HG03342 (cell line): Measurements from ENCODE around the gene MRPS9.

ENCODE experiments used
- ATAC-seq: cut with Tn5 transposase; IDR thresholded peaks from one replicate; pipeline ENCODE4 v1.9.1; 2021; ENCODE audit warnings: mild to moderate bottlenecking, moderate library complexity; ENCODE audit not compliant: unreplicated experiment

MRPS9 gene

DNA sequence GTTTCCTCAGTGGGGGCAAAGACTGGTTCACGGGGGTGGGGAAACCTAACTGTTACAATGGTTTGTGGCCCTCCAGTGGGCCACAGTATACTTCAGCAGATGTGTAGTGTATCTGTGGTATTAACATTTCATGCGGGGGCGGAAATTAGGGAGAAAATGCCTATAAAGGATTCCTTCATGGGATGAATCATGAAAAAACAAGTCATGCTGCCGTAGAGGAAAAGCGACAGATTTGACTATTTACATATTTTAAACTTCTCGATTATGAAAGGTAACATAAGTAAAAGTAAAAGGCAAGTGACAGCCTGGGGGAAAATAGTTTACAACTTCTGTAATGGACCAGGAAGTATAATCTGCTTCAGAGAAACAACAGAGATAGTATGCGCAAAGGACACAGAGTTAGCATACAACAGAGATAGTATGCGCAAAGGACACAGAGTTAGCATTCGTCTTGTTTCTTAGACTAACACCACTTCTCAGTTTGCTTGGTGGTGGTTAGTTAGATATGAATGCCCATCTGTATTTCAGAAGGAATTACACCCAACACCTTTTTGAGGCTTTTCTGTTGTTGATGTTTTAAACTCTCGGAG is 41.1 kb downstream of the MRPS9 start:
- ATAC-seq: no peak

DNA sequence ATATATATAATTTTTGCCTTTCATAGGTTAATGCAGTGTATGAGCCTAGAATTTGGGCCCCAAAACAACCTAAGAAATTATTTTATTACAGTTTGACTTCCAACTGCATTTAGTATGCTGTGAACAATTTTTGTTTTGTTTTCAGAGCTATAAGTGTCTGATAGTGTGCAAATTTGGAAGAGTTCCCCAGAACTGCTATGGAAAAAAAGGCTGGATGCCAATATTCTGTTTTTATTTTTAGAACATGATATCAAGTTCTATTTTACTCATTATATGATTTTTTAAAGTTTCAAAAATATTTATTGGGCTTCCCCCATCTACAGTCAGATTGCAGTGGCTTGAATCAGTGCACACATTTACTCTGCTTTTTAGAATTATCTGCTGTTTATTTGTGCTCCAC is 42.6 kb downstream of the MRPS9 start:
- no peak for ATAC-seq

DNA sequence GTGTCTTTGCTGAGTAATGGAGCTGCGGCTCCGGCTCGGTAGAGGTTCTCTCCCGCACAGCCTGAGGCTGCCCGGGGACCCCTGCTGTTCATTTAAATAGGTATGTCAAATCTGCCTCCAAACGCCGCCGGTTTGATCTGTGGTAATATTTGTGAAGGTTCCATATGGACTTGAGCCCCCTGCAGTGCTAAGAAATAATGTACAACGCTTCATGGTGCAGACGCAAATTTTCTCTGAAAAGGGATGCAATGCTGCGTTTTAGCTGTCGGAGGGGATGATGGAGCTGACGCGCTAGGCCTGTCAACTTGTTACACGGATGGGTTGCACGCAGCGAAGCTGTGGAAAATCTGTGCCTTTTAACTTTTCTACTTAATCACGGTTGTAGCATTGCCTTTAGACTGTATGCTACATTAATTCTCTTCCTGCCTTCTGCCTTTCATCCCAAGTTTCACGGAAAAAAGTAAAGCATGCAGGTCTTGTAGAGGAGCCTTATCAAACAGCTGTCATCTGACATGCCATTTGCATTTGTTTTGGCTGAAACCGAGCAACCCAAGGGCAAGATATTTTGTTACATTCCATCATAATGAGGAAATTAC is 43.2 kb downstream of the MRPS9 start:
- no peak for ATAC-seq

DNA sequence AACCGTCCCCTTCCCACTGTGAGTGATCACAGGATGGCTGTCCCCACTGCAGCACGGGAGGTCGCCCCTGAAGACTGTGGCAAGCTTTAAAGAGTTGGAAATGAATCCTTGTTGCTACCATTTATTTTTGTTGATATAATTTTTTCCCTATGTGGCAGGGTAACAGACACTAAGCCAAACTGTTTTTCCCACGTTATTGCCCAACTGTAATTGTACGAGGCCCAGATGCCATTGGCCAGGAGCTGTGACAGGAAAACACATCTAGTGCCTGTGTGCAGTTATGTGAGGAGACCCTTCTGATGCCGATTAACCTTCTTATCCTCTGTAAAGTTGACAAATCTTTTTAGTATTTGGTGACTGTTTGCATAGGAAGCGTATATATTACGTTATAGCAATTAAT is 44.2 kb downstream of the MRPS9 start:
- ATAC-seq: no peak

DNA sequence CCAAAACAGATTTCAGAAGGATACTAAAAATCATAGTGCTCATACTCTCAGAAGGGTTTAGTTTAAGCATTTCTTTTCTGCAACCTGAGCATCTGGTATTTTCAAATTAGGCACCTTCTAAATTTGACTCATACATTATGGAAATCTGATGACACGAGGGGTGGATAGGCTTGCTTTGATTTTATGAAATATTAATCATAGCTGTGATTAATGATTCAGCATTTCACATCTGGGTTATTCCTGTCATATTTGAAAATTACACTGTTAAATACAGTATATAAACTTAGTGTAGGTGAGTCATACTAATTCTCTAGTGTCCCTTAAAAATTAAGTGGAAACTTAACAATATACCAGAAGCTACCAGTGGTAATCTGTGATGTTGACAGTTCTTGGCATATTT is 47.7 kb downstream of the MRPS9 start:
- no peak for ATAC-seq

DNA sequence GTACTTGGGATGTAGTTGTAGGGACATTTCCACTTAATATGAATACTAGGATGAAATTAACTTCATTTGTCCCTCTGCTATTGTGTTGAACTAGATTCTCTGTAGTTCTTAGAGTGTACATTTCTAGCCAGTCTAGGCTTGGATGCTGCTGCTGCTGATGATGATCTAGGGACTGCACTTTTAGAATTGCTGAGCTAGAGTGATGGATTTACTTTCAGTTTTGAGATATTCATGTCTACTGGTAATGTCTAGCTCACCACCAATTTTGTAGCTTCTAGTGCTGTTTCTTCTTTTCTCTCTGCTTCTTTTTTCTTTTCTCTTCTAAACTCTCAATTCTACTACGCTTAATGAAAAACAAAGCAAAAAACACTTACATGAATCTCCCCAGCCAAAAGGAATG is 49.4 kb downstream of the MRPS9 start:
- peak; percentile 67 for ATAC-seq

DNA sequence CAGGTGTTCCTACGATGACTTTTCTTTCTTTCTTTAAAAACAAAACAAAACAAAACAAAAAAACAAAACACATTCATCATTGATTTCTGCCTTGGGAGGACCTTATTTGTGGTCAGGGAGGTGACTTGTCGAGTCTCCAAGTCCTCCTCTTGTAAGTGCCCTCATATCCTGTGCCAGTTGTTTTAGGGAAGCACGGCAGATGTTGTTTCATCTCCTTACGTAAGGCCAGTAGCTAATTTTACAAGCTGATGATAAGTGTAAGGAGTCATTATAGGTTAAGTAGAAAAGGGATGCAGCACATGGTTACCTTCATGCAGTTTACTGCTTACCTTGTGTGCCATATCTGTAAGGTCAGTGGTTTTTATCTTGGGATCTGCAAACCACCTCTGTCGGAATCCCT is 52.2 kb downstream of the MRPS9 start:
- no peak for ATAC-seq

DNA sequence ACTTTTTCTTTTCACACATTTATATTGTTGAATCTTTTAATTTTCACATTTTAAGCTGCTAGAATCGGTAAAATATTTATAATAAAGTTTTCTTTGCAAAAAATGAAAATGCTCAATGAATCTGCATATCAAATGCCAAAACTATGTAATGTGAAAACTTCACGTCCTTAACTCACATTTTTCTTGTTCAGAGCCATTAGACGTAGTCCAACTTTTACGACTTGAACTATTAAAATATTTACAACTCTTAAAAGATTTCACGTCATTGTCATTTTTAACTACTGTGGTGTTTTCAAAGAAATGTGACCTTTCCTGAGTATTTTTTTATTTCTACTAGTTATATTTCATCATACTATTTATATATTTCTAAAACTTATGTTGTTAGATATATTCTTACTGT is 54.9 kb downstream of the MRPS9 start:
- no peak for ATAC-seq

DNA sequence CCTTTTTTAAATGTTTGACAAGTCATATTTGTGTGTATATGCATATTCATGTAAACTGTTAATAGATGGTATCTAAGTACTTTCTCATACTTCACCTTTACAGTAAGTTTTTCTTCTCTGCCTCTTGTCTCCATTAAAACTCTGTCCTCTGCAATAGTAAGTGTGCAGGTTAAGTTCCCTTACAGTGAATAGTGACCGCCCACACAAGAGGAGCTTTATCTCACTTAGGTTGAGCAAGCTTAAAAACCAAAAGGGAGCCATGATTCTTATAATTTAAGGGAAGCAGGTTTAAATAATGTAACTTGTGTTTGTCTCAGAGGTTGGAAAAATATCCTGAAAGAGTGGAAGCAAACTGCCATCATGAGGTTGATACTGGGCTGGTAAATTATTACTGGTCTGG is 61.3 kb downstream of the MRPS9 start:
- no peak for ATAC-seq

DNA sequence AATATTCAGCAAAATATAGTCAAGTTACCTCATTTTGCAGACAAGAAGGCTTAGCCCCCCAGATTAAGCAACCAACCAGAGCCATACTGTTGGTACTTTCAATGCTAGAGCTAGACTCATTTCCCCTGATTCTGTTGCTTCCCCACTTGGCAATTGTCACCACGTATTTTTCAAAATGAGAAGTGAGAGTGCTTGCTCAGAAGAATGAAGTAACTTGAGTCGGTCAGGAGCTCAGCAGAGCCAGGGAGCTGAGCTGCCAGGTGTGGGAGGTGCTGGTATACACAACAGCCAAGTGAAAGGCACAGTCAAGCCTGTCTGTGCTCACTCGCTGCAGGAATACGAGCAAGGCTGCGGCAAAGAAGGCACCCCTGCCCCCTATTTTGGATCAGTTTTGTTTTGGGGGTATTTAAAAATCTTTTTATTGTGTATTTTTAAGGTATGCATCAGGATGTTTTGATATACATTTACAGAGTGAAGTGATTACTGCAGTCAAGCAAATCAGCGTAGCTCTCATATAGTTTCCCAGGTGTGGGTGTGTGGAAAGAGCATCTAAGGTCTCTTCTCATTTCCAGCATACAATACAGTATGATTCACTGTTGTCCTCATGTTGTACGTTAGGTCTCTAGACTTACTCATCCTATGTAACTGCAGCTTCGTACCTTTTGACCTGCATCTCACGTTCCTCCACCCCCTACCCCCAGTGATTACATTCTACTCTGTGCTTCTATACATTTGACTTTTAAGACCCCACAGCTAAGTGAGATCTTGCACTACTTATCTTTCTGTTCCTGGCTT is 62.4 kb downstream of the MRPS9 start:
- ATAC-seq: peak; percentile 71

DNA sequence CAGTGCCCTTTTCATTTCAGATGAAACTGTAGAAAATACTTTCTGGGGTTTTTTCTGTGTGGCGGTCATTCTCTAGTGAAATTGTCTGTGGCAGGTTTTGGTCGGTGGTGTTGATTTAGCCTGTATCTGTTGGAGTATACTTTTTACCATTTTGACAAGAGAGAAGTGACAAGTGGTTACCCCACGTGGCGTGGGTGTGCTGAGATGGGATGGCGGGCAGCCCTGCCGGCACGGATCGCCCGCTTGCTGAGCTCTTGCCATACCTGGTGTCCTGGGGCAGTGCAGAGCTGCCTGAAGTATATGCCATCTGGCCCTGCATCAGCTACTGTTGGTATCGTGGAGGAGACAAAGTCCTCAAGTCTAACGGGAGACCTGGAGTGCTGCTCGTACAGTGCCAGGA is 64.1 kb downstream of the MRPS9 start:
- no peak for ATAC-seq

DNA sequence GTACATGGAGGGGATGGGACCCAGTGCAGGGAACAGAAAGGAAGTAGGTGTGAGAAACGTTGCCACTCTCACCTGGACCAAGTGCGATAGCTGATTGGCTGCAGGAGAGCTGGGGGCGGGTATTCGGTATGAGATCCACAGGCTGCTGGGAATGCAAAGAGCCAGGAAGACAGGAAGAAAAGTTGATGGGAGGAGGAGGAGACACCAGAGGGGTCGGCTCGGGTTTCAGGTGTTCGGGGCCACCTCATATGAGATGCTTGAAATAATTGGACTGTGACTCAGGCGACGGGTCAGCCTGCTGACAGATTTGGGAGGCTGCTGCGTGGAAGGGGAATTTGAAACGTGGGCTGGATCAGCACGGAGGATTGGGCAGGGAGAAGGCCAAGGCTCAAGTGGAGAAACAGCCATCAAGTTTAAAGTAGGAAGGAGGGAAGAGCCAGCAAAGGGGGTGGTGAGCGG is 65.1 kb downstream of the MRPS9 start:
- no peak for ATAC-seq

DNA sequence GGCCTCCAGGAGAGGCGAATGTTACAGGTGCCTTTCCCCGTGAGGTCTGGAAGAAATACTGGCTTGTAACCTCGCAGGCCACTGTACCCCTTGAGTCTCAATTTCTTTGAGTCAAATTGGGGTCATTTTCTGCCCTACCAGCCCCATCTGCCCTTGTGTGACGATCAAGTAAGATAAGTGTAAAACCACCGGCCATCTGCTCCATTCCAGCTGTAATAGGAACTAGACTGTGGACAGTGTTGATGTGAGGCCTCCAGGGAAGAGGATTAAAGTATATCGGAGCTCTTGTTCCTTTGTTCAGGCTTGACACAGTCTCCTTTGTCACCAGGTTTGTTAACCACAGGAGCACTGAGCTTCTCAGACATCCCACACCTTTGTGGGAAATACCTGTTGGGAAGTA is 65.6 kb downstream of the MRPS9 start:
- ATAC-seq: no peak

DNA sequence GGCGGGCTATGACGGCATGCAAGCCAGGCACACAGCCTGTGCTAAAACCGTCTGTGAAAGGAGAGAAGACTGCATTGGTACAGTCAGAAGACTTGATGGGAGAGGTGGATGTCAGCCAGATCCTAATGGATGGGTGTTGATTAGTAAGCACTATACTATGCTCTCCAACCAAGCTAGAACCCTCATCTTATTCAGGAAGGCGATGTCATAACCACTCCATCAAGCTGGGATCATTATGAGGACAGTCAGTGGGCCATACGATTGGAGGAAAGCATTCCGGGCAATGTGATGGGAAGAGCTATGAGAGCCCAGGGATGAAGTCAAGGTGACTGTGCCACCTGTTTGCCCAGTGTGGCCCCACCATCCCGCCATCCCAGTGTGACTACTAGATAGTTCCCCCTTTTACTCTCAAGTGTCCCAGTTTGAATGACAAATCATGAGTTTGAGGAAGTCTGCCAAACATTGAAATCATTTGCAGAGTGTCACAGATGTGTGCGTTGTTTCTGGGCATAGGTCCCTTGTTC is 66.4 kb downstream of the MRPS9 start:
- ATAC-seq: no peak

DNA sequence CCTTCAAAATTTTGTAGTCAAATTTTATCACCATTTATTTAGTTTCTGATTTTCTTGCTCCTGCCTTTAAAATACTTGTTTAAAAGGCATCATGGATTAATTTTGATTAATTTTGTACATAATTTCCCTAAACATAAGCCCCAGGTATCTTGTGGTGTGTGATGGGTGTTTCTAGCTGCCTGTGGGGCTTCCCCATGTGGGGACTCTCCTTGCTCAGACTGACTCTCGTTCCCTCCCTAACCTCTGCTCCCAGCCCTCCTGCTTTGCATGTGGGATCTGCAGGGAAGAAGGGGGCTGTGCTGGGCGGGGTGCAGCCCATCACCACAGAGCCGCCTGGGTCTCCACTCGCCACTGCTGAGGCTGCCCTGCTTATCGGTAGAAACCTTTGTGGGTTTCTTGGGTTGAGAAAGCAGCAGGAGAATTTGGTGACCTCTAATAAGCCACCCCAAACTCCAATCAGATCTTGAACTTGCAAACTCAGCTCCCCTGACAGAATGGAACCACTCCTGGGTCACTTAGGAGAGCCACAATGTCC is 72.5 kb downstream of the MRPS9 start:
- no peak for ATAC-seq

DNA sequence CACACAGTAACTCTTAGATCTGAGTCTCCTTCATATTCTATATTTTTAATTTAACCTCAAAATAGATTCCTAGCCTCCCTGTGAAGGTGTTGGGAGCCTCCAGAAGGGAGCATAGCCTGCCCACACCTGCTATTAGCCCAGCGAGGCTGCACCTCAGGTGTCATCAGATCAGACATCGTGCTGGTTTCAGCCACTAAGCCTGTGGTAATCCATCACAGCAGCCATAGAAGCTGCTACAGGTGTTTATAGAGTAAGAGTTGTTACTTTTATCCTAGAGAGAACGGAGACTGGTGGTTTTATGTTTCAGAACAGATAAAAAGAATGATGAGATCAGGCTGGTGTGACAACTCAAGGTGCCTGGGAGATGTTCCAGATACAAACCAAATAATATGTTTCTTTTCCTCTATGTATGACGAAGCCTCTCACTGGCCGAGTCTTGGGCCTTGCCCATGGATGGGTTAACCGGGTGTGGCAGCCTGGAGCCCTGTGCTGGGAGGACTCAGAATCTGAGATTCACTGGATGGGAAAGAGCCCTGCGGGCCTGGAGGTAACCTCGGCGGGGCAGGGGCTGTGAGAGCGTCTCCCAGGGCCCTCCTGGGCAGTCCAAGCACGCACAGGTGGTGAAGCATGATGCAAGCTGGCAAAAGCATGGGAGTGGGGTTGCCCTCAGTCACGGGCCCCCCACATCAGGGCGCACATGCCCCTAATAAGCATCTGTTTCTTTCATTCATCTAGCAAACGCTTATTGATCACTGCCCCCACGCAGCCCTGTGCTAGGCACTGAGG is 73.7 kb downstream of the MRPS9 start:
- ATAC-seq: no peak

DNA sequence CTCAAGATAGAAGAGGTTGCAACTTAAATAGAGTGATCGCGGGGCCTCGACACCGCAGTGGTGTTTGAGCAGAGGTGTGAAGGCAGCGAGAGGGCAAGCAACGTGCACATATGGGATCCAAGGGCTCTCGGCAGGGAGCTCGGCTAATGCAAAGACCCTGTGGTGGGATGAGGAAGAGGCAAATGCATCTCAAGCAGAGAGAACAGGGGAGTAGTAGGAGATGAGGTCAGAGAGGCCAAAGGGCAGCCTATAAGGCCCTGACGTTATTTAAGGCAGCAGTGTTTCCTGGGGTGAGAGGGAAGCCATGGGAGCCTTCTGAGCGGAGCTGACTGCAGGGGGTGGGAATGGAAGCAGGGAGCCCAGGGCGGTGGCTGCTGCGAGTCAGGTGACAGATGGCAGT is 74.5 kb downstream of the MRPS9 start:
- ATAC-seq: no peak

DNA sequence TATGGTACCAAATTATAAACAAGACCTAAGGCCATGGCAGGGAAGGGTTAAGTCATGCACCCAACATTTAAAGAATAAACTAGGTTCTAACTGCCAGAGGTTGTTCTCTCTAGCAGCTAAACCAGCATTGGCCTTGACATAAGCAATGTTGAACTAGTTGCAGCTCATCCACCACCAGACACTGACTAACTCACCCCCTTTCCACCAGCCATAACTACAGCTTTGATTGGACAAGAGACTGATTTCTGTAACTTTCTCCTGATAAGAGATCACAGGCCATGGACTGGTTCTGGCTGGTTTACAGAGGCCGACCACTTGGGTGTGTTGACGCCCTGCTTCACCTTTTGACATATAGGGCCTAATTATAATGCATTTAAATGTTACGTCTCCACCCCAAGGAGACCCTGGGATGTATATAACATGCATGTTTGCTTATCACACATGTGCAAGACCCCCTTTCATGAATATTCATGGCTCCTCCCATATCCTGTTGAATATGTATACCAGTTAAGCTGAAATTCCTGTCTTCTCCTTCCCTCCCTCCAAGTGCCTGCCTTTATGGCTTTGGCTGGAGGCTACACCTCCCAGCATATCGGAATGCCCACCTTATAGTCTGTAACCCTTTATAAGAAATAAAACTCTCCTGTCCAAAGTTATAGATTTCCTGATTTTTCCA is 75.9 kb downstream of the MRPS9 start:
- no peak for ATAC-seq

DNA sequence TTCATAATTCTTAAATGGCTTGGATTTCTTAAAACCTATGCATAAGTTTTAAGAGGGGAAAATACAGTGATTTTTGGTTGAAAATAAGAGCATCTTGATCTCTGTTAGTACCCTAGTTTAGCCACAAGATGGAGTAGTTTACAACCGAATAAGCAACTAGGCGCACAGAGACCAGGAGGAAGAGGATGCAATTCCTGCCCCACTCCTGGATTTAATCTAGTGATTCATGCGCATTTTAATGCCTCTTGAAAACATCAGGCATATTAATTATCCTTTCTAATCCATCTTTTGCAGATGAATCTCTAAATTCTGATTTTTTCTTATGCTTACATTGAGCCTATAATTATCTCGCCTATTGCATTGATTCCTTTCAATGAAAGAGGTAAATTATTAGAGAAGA is 76.7 kb downstream of the MRPS9 start:
- ATAC-seq: no peak

DNA sequence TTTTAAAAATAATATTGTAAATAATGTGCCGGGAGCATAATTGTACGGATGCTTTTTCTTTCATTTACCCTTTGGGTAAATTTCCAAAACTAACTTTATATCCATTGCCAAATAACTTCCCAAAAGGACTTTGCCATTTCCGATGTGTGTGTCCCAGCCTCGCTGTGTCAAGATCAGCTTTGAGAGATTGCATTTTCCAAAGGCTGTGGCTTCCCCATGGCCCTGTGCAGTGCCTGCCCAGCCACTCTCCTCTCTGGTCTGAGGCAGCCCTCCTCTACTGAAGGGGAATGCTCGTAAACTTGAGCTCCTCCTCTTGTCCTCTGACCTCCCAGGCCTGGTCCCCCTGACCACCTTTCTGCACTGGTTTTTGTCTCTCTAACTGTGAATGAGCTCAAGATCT is 78.5 kb downstream of the MRPS9 start:
- no peak for ATAC-seq

DNA sequence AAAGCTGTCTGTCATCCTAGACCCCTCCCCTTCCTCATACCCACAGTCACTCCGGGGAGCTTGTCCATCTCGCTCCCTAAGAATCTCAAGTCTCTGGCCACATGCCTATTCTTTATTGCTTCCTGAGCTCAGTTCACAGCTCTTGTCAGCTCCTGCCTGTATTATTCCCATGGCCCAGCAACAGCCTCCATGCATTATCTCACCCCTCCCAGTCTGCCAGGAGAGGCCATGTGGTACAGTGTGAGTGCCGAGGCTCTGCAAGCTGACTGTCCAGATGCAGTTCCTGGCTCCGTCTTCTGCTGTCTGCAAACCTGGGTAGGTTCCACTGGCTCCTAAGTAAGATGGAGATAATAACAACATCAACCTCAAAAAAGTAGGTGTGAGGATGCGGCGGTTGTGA is 79.7 kb downstream of the MRPS9 start:
- no peak for ATAC-seq
